NK-92 (cell line): ENCODE measurements around the gene SPIRE1.
"Not testable (repeated sequence)": the region's sequence is repeated elsewhere in the genome, so short reads cannot be mapped to it uniquely, and the experiment has no call there.

Experiments used
- DNase-seq: peaks from one replicate; lab custom pipeline; 2025; ENCODE audit not compliant: unreplicated experiment; lab: John Stamatoyannopoulos, UW

The SPIRE1 gene

GRCh38 chr18:12497296-12497695 lies 160.6 kb downstream of the SPIRE1 start:
- DNase-seq, result no peak

GRCh38 chr18:12492907-12493306 lies 165.0 kb downstream of the SPIRE1 start:
- DNase-seq, result no peak

GRCh38 chr18:12491611-12492435 lies 166.1 kb downstream of the SPIRE1 start:
- DNase-seq, result no peak

GRCh38 chr18:12485479-12486105 lies 172.3 kb downstream of the SPIRE1 start:
- no peak for DNase-seq

GRCh38 chr18:12481915-12482314 lies 176.0 kb downstream of the SPIRE1 start:
- not testable (repeated sequence) for DNase-seq

- DNase-seq, result no peak
These were observed 177.9 kb downstream of the SPIRE1 start for GRCh38 chr18:12479982-12480381.

- no peak for DNase-seq
These were observed 178.4 kb downstream of the SPIRE1 start for GRCh38 chr18:12479536-12479935.

GRCh38 chr18:12478269-12479047 lies 179.4 kb downstream of the SPIRE1 start:
- DNase-seq, result no peak

GRCh38 chr18:12477606-12478005 lies 180.3 kb downstream of the SPIRE1 start:
- DNase-seq, result no peak

GRCh38 chr18:12476955-12477354 lies 181.0 kb downstream of the SPIRE1 start:
- DNase-seq, result no peak

- no peak for DNase-seq
These were observed 183.0 kb downstream of the SPIRE1 start for GRCh38 chr18:12474876-12475275.

- no peak for DNase-seq
These were observed 183.8 kb downstream of the SPIRE1 start for GRCh38 chr18:12474146-12474545.

GRCh38 chr18:12470382-12471075 lies 187.4 kb downstream of the SPIRE1 start:
- no peak for DNase-seq

GRCh38 chr18:12468445-12468844 lies 189.5 kb downstream of the SPIRE1 start:
- no peak for DNase-seq

- DNase-seq, result no peak
These were observed 193.2 kb downstream of the SPIRE1 start for GRCh38 chr18:12464731-12465130.

- DNase-seq, result no peak
These were observed 194.7 kb downstream of the SPIRE1 start for GRCh38 chr18:12463191-12463590.

- no peak for DNase-seq
These were observed 195.7 kb downstream of the SPIRE1 start for GRCh38 chr18:12462242-12462641.

- DNase-seq, result no peak
These were observed 196.6 kb downstream of the SPIRE1 start for GRCh38 chr18:12461326-12461725.

- no peak for DNase-seq
These were observed 197.0 kb downstream of the SPIRE1 start for GRCh38 chr18:12460874-12461273.

GRCh38 chr18:12458771-12459170 lies 199.1 kb downstream of the SPIRE1 start:
- DNase-seq, result no peak

- DNase-seq, result no peak
These were observed 201.5 kb downstream of the SPIRE1 start for GRCh38 chr18:12456441-12456840.
